Adipocyte (in vitro differentiated cells): ENCODE results near the gene WFDC8.

Experiments used
- DNase-seq: peaks from one replicate; pipeline ENCODE4 v3.0.0-alpha.2; 2015; ENCODE audit warnings: low read depth
- H3K27me3 ChIP-seq: replicated peaks from 2 replicates; pipeline ENCODE4 v1.7.0; 2013; ENCODE audit warnings: mild to moderate bottlenecking, low read length, moderate library complexity; ENCODE audit not compliant: control insufficient read depth, insufficient read depth
- H3K36me3 ChIP-seq: 2 replicates; pipeline ENCODE4 v1.7.0; 2013; ENCODE audit warnings: low read length, mild to moderate bottlenecking, moderate library complexity; ENCODE audit not compliant: control insufficient read depth, insufficient read depth, severe bottlenecking
- H3K4me1 ChIP-seq: 2 replicates; pipeline ENCODE4 v1.7.0; 2013; ENCODE audit warnings: mild to moderate bottlenecking, low read length, moderate library complexity; ENCODE audit not compliant: control insufficient read depth, insufficient read depth
- H3K4me3 ChIP-seq: 2 replicates; pipeline ENCODE4 v1.7.0; 2013; ENCODE audit warnings: mild to moderate bottlenecking, low read length, moderate library complexity
- H3K9ac ChIP-seq: 2 replicates; pipeline ENCODE4 v1.7.0; 2013; ENCODE audit warnings: mild to moderate bottlenecking, low read length, moderate library complexity
- H3K9me3 ChIP-seq: 2 replicates; pipeline ENCODE4 v1.7.0; 2013; ENCODE audit warnings: mild to moderate bottlenecking, low read length, moderate library complexity; ENCODE audit not compliant: control insufficient read depth

WFDC8 gene

GRCh38 chr20:45579184-45579583, at the start of gene WFDC8:
WFDC8 (minus strand) TSS chr20:45579284; CDS start chr20:45579247, 37 bp downstream.
- Histone ChIP-seq H3K4me1 (peaks cover 17% of the 10 kb centered on the region), H3K4me3 (no peak within 1 kb of the TSS), H3K36me3 (no peaks in the 10 kb centered on the region), H3K9me3 (no peaks in the 10 kb centered on the region), H3K27me3 (no peaks in the 10 kb centered on the region), H3K9ac (no peak within 1 kb of the TSS)
- no peak for DNase-seq

GRCh38 chr20:45626540-45626939, 47.5 kb upstream of the WFDC8 start:
- no peak overlapping the region for H3K9ac ChIP-seq
- H3K4me3 ChIP-seq = no peak overlapping the region
- H3K4me1 ChIP-seq = no peaks in the 10 kb centered on the region
- no peak for DNase-seq
- H3K9me3 ChIP-seq = peaks cover 5% of the 10 kb centered on the region
- no peaks in the 10 kb centered on the region for H3K27me3 ChIP-seq
- H3K36me3 ChIP-seq = no peaks in the 10 kb centered on the region

GRCh38 chr20:45621593-45621992, 42.5 kb upstream of the WFDC8 start:
- no peak overlapping the region for H3K4me3 ChIP-seq
- H3K36me3 ChIP-seq = no peaks in the 10 kb centered on the region
- H3K27me3 ChIP-seq = no peaks in the 10 kb centered on the region
- H3K9me3 ChIP-seq = peaks cover 5% of the 10 kb centered on the region
- no peak overlapping the region for H3K9ac ChIP-seq
- H3K4me1 ChIP-seq = no peaks in the 10 kb centered on the region
- DNase-seq = no peak

- Histone ChIP-seq H3K27me3 (no peaks in the 10 kb centered on the region), H3K9me3 (no peaks in the 10 kb centered on the region), H3K9ac (no peak overlapping the region), H3K4me3 (no peak overlapping the region), H3K36me3 (no peaks in the 10 kb centered on the region), H3K4me1 (no peaks in the 10 kb centered on the region)
- DNase-seq = no peak
Observed at GRCh38 chr20:45617591-45617990, 38.5 kb upstream of the WFDC8 start.

GRCh38 chr20:45612314-45612713, 33.2 kb upstream of the WFDC8 start:
- Histone ChIP-seq H3K9ac (no peak overlapping the region), H3K9me3 (peaks cover under 1% of the 10 kb centered on the region), H3K36me3 (no peaks in the 10 kb centered on the region), H3K27me3 (no peaks in the 10 kb centered on the region), H3K4me3 (no peak overlapping the region), H3K4me1 (peaks cover 14% of the 10 kb centered on the region)
- no peak for DNase-seq

GRCh38 chr20:45611054-45611453, 32.0 kb upstream of the WFDC8 start:
- Histone ChIP-seq H3K27me3 (no peaks in the 10 kb centered on the region), H3K9ac (no peak overlapping the region), H3K4me3 (peak overlapping the region; percentile 17), H3K4me1 (peaks cover 14% of the 10 kb centered on the region), H3K9me3 (peaks cover 5% of the 10 kb centered on the region), H3K36me3 (no peaks in the 10 kb centered on the region)
- peak; percentile 56 for DNase-seq

GRCh38 chr20:45607810-45608209, 28.7 kb upstream of the WFDC8 start:
- Histone ChIP-seq H3K27me3 (no peaks in the 10 kb centered on the region), H3K4me3 (no peak overlapping the region), H3K9ac (no peak overlapping the region), H3K9me3 (peaks cover 14% of the 10 kb centered on the region), H3K36me3 (no peaks in the 10 kb centered on the region), H3K4me1 (peaks cover 14% of the 10 kb centered on the region)
- no peak for DNase-seq

GRCh38 chr20:45595235-45595634, 16.2 kb upstream of the WFDC8 start:
- Histone ChIP-seq H3K9ac (no peak overlapping the region), H3K4me1 (no peaks in the 10 kb centered on the region), H3K36me3 (no peaks in the 10 kb centered on the region), H3K27me3 (peaks cover 13% of the 10 kb centered on the region), H3K9me3 (peaks cover 4% of the 10 kb centered on the region), H3K4me3 (no peak overlapping the region)
- DNase-seq = no peak

GRCh38 chr20:45593498-45593897, 14.4 kb upstream of the WFDC8 start:
- no peak for DNase-seq
- peaks cover 4% of the 10 kb centered on the region for H3K9me3 ChIP-seq
- peaks cover 12% of the 10 kb centered on the region for H3K27me3 ChIP-seq
- H3K36me3 ChIP-seq = no peaks in the 10 kb centered on the region
- no peak overlapping the region for H3K4me3 ChIP-seq
- H3K9ac ChIP-seq = no peak overlapping the region
- H3K4me1 ChIP-seq = peaks cover 6% of the 10 kb centered on the region

- Histone ChIP-seq H3K4me3 (no peak overlapping the region), H3K36me3 (no peaks in the 10 kb centered on the region), H3K4me1 (peaks cover 6% of the 10 kb centered on the region), H3K9me3 (peaks cover 4% of the 10 kb centered on the region), H3K9ac (no peak overlapping the region), H3K27me3 (peaks cover 6% of the 10 kb centered on the region)
- DNase-seq = peak; percentile 53
Observed at GRCh38 chr20:45592574-45593189, 13.6 kb upstream of the WFDC8 start.

- no peaks in the 10 kb centered on the region for H3K36me3 ChIP-seq
- no peak overlapping the region for H3K9ac ChIP-seq
- H3K4me3 ChIP-seq = no peak overlapping the region
- no peaks in the 10 kb centered on the region for H3K27me3 ChIP-seq
- H3K4me1 ChIP-seq = peaks cover 12% of the 10 kb centered on the region
- H3K9me3 ChIP-seq = peaks cover 4% of the 10 kb centered on the region
- DNase-seq = no peak
Observed at GRCh38 chr20:45589725-45590124, 10.6 kb upstream of the WFDC8 start.

GRCh38 chr20:45588800-45589199, 9.7 kb upstream of the WFDC8 start:
- Histone ChIP-seq H3K4me3 (no peak overlapping the region), H3K27me3 (no peaks in the 10 kb centered on the region), H3K9ac (no peak overlapping the region), H3K9me3 (peaks cover 4% of the 10 kb centered on the region), H3K36me3 (no peaks in the 10 kb centered on the region), H3K4me1 (peaks cover 12% of the 10 kb centered on the region)
- DNase-seq = no peak
